Vagina (tissue), 2 donors: Measurements from ENCODE around the gene ANKS1B. TPM values are rescaled to one million over a fixed set of nuclear protein-coding genes. Genes with fewer than 3 reads are reported as not detected.
"Not testable (repeated sequence)": the region's sequence is repeated elsewhere in the genome, so short reads cannot be mapped to it uniquely, and the experiment has no call there.

Experiments
- DNase-seq, 2 donors: peaks; one replicate each; pipeline ENCODE4 v3.0.0-alpha.2; 2017; ENCODE audit errors: extremely low spot score in 2 of 2
- H3K27ac ChIP-seq: fragments of 200-600 bp; sonication (generic); one replicate; pipeline ENCODE4 v1.5.1; 2019
- H3K27me3 ChIP-seq: fragments of 200-600 bp; sonication (generic); one replicate; pipeline ENCODE4 v1.5.1; 2019
- H3K36me3 ChIP-seq, 2 donors: fragments of 200-600 bp; sonication (generic); one replicate each; pipeline ENCODE4 v1.5.1; 2017 to 2019
- H3K4me1 ChIP-seq: fragments of 200-600 bp; sonication (generic); one replicate; pipeline ENCODE4 v1.5.1; 2019
- H3K4me3 ChIP-seq, 2 donors: fragments of 200-600 bp; sonication (generic); 1 replicate in 1 of 2; 2 replicates in 1 of 2; pipeline ENCODE4 v1.5.1; 2016 to 2019
- H3K9me3 ChIP-seq: fragments of 200-600 bp; sonication (generic); one replicate; pipeline ENCODE4 v1.5.1; 2019
- POLR2A ChIP-seq, 2 donors: fragments of 450-650 bp; IDR thresholded peaks; one replicate each; pipeline ENCODE4 v1.6.1; 2017; ENCODE audit warnings: antibody characterized with exemption in 2 of 2, mild to moderate bottlenecking in 2 of 2, moderate library complexity in 2 of 2
- POLR2AphosphoS5 ChIP-seq, 2 donors: sonication (generic); formaldehyde crosslinking; IDR thresholded peaks; one replicate each; pipeline ENCODE4 v1.9.0; 2017; ENCODE audit warnings: antibody characterized with exemption in 2 of 2, mild to moderate bottlenecking in 2 of 2, low read depth in 1 of 2; ENCODE audit not compliant: insufficient read depth in 1 of 2
- intact Hi-C: fragments of 100-400 bp; cut with DNase I; formaldehyde crosslinking; loops from one replicate; pipeline ENCODE4 v1.15.1; 2023
- total RNA-seq: library from RNA; depleted of rRNA; stranded (reverse); fragments of >200 nt; gene quantifications from one replicate; pipeline ENCODE4 v1.2.3, GENCODE V29; 2016
- TF ChIP-seq, protein P1 (sequence below), 3 experiments: fragments of 450-650 bp in 2 of 3; fragments of 200-600 bp in 1 of 3; sonication (generic) in 1 of 3; IDR thresholded peaks; one replicate each; pipeline ENCODE4 v1.5.1; 2017 to 2019; ENCODE audit warnings: antibody characterized with exemption in 3 of 3, mild to moderate bottlenecking in 2 of 3, moderate library complexity in 2 of 3

ANKS1B gene
- total RNA-seq, 1 donor from 2014 or later, result 11.5 TPM

DNA sequence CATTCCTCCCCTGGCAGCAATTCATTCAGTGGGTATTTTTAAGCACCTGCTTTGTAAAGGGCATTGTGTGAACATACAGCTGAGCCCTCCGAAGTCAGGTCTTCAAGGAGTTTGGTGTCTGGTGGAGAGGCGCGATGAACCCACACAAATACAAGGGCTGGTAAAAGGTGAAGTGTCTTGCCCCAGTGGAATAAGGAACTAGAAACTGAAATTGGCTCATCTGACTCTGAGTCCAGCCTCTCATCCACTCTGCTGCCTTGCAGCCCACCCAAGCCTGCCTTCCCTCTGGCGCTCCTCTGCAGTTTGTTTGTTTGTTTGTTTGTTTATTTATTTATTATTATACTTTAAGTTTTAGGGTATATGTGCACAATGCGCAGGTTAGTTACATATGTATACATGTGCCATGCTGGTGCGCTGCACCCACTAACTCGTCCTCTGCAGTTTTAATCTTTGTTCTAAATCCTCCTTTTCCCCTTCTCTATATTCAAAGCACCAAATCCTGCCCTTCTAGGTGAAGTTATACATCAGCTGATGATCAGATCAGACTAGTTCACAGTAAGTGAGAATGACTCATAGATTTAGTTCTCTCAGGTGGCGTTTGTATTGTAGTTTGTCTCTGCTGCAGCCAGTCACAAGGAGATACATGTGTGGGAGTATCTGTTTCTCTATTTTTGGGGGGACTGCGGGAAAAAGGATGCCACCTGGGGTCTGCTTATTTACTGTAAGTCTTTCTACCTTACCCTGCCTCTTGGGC, 945.2 kb downstream of the ANKS1B start:
- Histone ChIP-seq H3K27ac (no peak overlapping the region), H3K4me3 (no peak overlapping the region), H3K36me3 (no peaks in the 10 kb centered on the region), H3K4me1 (no peaks in the 10 kb centered on the region), H3K27me3 (no peaks in the 10 kb centered on the region), H3K9me3 (no peaks in the 10 kb centered on the region)
- DNase-seq, result no peak
- TF ChIP-seq, protein P1, sequence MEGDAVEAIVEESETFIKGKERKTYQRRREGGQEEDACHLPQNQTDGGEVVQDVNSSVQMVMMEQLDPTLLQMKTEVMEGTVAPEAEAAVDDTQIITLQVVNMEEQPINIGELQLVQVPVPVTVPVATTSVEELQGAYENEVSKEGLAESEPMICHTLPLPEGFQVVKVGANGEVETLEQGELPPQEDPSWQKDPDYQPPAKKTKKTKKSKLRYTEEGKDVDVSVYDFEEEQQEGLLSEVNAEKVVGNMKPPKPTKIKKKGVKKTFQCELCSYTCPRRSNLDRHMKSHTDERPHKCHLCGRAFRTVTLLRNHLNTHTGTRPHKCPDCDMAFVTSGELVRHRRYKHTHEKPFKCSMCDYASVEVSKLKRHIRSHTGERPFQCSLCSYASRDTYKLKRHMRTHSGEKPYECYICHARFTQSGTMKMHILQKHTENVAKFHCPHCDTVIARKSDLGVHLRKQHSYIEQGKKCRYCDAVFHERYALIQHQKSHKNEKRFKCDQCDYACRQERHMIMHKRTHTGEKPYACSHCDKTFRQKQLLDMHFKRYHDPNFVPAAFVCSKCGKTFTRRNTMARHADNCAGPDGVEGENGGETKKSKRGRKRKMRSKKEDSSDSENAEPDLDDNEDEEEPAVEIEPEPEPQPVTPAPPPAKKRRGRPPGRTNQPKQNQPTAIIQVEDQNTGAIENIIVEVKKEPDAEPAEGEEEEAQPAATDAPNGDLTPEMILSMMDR (IDR thresholded peaks at IDR 0.05), result no peak
- TF ChIP-seq POLR2AphosphoS5 (IDR thresholded peaks at IDR 0.05; ENCODE audit: insufficient read depth in 1 of 2, low read depth in 1 of 2) (no peak), POLR2A (IDR thresholded peaks at IDR 0.05) (no peak)
- intact Hi-C loops, result loop anchor here (10.0 kb wide), 1 partner anchor 715 kb away; no protein-coding TSS in a partner anchor

DNA sequence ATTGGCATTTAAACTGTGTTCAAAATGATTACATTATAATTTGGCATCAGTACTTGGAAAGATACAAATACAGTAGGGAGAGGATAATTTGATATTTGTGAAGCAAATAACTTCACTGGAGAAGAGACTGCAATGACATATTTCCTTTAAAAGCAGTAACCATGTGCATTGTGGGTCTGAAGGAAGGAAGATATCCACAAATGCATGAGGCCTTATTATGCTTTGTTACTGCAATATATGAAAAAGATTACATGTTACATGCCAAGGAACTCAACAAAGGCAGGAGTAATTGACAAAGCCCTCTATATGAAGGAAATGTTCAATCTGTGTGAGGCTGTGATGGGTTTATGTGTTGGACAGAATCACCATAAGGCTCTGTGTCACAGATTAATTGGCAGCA, 948.2 kb downstream of the ANKS1B start:
- TF ChIP-seq POLR2AphosphoS5 (IDR thresholded peaks at IDR 0.05; ENCODE audit: insufficient read depth in 1 of 2, low read depth in 1 of 2) (no peak), POLR2A (IDR thresholded peaks at IDR 0.05) (no peak)
- TF ChIP-seq, protein P1 (IDR thresholded peaks at IDR 0.05), result no peak
- no peaks in the 10 kb centered on the region for H3K9me3 ChIP-seq
- H3K27ac ChIP-seq, result no peak overlapping the region
- no peak for DNase-seq
- no peaks in the 10 kb centered on the region for H3K27me3 ChIP-seq
- no peak overlapping the region for H3K4me3 ChIP-seq
- intact Hi-C loops, result no loop called here
- H3K4me1 ChIP-seq, result no peaks in the 10 kb centered on the region
- no peaks in the 10 kb centered on the region for H3K36me3 ChIP-seq

DNA sequence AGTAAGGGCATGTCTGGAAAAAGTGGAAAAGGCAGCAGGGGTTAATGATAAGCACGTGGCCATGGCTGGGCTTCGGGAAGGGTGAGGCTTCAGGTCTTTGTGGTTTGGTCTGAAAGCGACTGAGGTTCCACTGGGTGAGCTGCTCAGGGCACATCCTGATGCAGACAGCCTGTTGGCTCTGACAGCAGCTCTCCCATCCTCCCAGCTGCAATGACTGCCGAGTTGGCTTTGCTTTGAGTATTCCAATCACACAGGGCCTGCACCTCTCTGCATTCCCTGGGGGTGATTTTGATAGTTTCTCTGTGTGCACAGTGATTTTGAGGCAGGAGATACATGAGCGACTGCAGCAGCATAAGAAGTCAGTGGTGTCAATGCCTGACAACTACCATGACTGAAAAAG, 948.9 kb downstream of the ANKS1B start:
- Histone ChIP-seq H3K27ac (no peak overlapping the region), H3K9me3 (no peaks in the 10 kb centered on the region), H3K36me3 (no peaks in the 10 kb centered on the region), H3K4me3 (no peak overlapping the region), H3K4me1 (no peaks in the 10 kb centered on the region), H3K27me3 (no peaks in the 10 kb centered on the region)
- TF ChIP-seq, protein P1 (IDR thresholded peaks at IDR 0.05), result no peak
- no peak for TF ChIP-seq POLR2AphosphoS5 (IDR thresholded peaks at IDR 0.05; ENCODE audit: insufficient read depth in 1 of 2, low read depth in 1 of 2)
- TF ChIP-seq POLR2A (IDR thresholded peaks at IDR 0.05), result no peak
- DNase-seq, result no peak
- intact Hi-C loops, result no loop called here

DNA sequence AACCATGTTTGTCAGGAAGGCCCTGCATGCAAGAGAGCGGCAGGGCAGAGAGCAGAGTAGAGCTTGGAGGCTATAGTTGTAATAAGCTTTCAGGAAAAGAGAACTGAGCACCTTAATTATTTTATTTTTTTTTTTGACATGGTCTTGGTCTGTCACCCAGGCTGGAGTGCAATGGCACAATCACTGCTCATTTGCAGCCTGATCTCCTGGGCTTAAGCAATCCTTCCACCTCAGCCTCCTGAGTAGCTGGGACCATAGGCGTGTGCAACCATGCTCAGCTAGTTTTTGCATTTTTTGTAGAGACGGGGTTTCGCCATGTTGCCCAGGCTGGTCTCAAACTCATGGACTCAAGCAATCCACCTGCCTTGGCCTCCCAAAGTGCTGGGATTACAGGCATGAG, 950.5 kb downstream of the ANKS1B start:
- H3K4me1 ChIP-seq, intact Hi-C loops, H3K9me3 ChIP-seq, H3K27me3 ChIP-seq, H3K36me3 ChIP-seq, H3K27ac ChIP-seq, DNase-seq, H3K4me3 ChIP-seq: not testable (repeated sequence)

GRCh38 chr12:99029511-99030271, 955.0 kb downstream of the ANKS1B start:
- Histone ChIP-seq H3K9me3 (no peaks in the 10 kb centered on the region), H3K4me1 (no peaks in the 10 kb centered on the region), H3K4me3 (no peak overlapping the region), H3K36me3 (no peaks in the 10 kb centered on the region), H3K27ac (no peak overlapping the region), H3K27me3 (no peaks in the 10 kb centered on the region)
- TF ChIP-seq, protein P1 (IDR thresholded peaks at IDR 0.05), result no peak
- no peak for TF ChIP-seq POLR2A (IDR thresholded peaks at IDR 0.05)
- no peak for TF ChIP-seq POLR2AphosphoS5 (IDR thresholded peaks at IDR 0.05; ENCODE audit: insufficient read depth in 1 of 2, low read depth in 1 of 2)
- DNase-seq, result no peak
- intact Hi-C loops, result no loop called here
